IPS-18c (cell line): ENCODE measurements around the gene KCNJ10.

Source experiments
- H3K4me3 ChIP-seq: 2 replicates; pipeline ENCODE4 v1.7.0; 2013; ENCODE audit warnings: low read depth, mild to moderate bottlenecking, low read length, moderate library complexity; ENCODE audit not compliant: insufficient read depth
- H3K9me3 ChIP-seq: one replicate; pipeline ENCODE4 v1.6.1; 2013; ENCODE audit warnings: mild to moderate bottlenecking, low read length, moderate library complexity; ENCODE audit not compliant: control insufficient read depth, insufficient read depth

KCNJ10 gene

GRCh38 chr1:159992161-159992560 is 77.8 kb downstream of the KCNJ10 start:
- Histone ChIP-seq H3K4me3 (no peak overlapping the region), H3K9me3 (no peaks in the 10 kb centered on the region)

GRCh38 chr1:159991513-159991912 is 78.4 kb downstream of the KCNJ10 start:
- Histone ChIP-seq H3K4me3 (no peak overlapping the region), H3K9me3 (no peaks in the 10 kb centered on the region)

- H3K9me3 ChIP-seq: no peaks in the 10 kb centered on the region
- no peak overlapping the region for H3K4me3 ChIP-seq
These were observed 80.0 kb downstream of the KCNJ10 start for GRCh38 chr1:159990005-159990404.

GRCh38 chr1:159989581-159989980 is 80.4 kb downstream of the KCNJ10 start:
- no peaks in the 10 kb centered on the region for H3K9me3 ChIP-seq
- no peak overlapping the region for H3K4me3 ChIP-seq

- Histone ChIP-seq H3K4me3 (no peak overlapping the region), H3K9me3 (no peaks in the 10 kb centered on the region)
These were observed 82.0 kb downstream of the KCNJ10 start for GRCh38 chr1:159988006-159988405.

- Histone ChIP-seq H3K4me3 (no peak overlapping the region), H3K9me3 (no peaks in the 10 kb centered on the region)
These were observed 82.8 kb downstream of the KCNJ10 start for GRCh38 chr1:159987186-159987585.

- no peak overlapping the region for H3K4me3 ChIP-seq
- H3K9me3 ChIP-seq: no peaks in the 10 kb centered on the region
These were observed 83.4 kb downstream of the KCNJ10 start for GRCh38 chr1:159986531-159986930.

GRCh38 chr1:159986093-159986492 is 83.9 kb downstream of the KCNJ10 start:
- Histone ChIP-seq H3K9me3 (no peaks in the 10 kb centered on the region), H3K4me3 (no peak overlapping the region)

GRCh38 chr1:159985473-159985872 is 84.5 kb downstream of the KCNJ10 start:
- no peaks in the 10 kb centered on the region for H3K9me3 ChIP-seq
- H3K4me3 ChIP-seq: no peak overlapping the region

- H3K4me3 ChIP-seq: no peak overlapping the region
- H3K9me3 ChIP-seq: no peaks in the 10 kb centered on the region
These were observed 86.3 kb downstream of the KCNJ10 start for GRCh38 chr1:159983681-159984080.

- Histone ChIP-seq H3K9me3 (no peaks in the 10 kb centered on the region), H3K4me3 (no peak overlapping the region)
These were observed 87.7 kb downstream of the KCNJ10 start for GRCh38 chr1:159982280-159982679.

GRCh38 chr1:159981351-159982055 is 88.5 kb downstream of the KCNJ10 start:
- Histone ChIP-seq H3K4me3 (no peak overlapping the region), H3K9me3 (no peaks in the 10 kb centered on the region)

- H3K4me3 ChIP-seq: no peak overlapping the region
- no peaks in the 10 kb centered on the region for H3K9me3 ChIP-seq
These were observed 89.2 kb downstream of the KCNJ10 start for GRCh38 chr1:159980786-159981185.

GRCh38 chr1:159980076-159980475 is 89.9 kb downstream of the KCNJ10 start:
- H3K9me3 ChIP-seq: no peaks in the 10 kb centered on the region
- no peak overlapping the region for H3K4me3 ChIP-seq

GRCh38 chr1:159979257-159979656 is 90.7 kb downstream of the KCNJ10 start:
- Histone ChIP-seq H3K4me3 (no peak overlapping the region), H3K9me3 (no peaks in the 10 kb centered on the region)

- H3K4me3 ChIP-seq: no peak overlapping the region
- no peaks in the 10 kb centered on the region for H3K9me3 ChIP-seq
These were observed 91.9 kb downstream of the KCNJ10 start for GRCh38 chr1:159978107-159978398.

- Histone ChIP-seq H3K4me3 (no peak overlapping the region), H3K9me3 (no peaks in the 10 kb centered on the region)
These were observed 92.4 kb downstream of the KCNJ10 start for GRCh38 chr1:159977364-159978106.

- H3K4me3 ChIP-seq: no peak overlapping the region
- H3K9me3 ChIP-seq: peaks cover 2% of the 10 kb centered on the region
These were observed 95.5 kb downstream of the KCNJ10 start for GRCh38 chr1:159974350-159974965.
